CD4-positive, alpha-beta memory T cell (primary cell): ENCODE measurements around the gene GRIP2. TPM values are rescaled to one million over a fixed set of nuclear protein-coding genes. Genes with fewer than 3 reads are reported as not detected.

Experiments
- CTCF ChIA-PET: fragments of 350-600 bp; sonication (Branson Sonifier 250); formaldehyde crosslinking; loops from one replicate; lab custom pipeline; 2021; ENCODE audit warnings: inconsistent platforms; ENCODE audit not compliant: partially characterized antibody; lab: Charles Lee
- POLR2A ChIA-PET: fragments of 350-600 bp; sonication (Branson Sonifier 250); formaldehyde crosslinking; loops from one replicate; lab custom pipeline; 2021; ENCODE audit not compliant: partially characterized antibody; lab: Charles Lee
- DNase-seq, 5 donors: peaks; one replicate each; pipeline versions ENCODE4 v3.0.0 to v3.0.0-alpha.2; 2020 to 2022; ENCODE audit warnings: mixed read lengths in 1 of 5
- H3K27ac ChIP-seq: one replicate; pipeline ENCODE4 v1.7.0; 2013; ENCODE audit warnings: low read depth, low read length
- H3K27me3 ChIP-seq: 2 replicates; pipeline ENCODE4 v1.7.0; 2013; ENCODE audit warnings: mild to moderate bottlenecking, low read length, moderate library complexity; ENCODE audit not compliant: insufficient read depth
- H3K36me3 ChIP-seq: 2 replicates; pipeline ENCODE4 v1.7.0; 2013; ENCODE audit warnings: mild to moderate bottlenecking, low read length, moderate library complexity; ENCODE audit not compliant: insufficient read depth
- H3K4me1 ChIP-seq: 2 replicates; pipeline ENCODE4 v1.7.0; 2013; ENCODE audit warnings: mild to moderate bottlenecking, low read length, moderate library complexity; ENCODE audit not compliant: insufficient read depth
- H3K4me3 ChIP-seq, 2 donors: one replicate each; pipeline ENCODE4 v1.7.0; 2013; ENCODE audit warnings: low read length in 2 of 2, mild to moderate bottlenecking in 1 of 2
- H3K9me3 ChIP-seq, 2 donors: one replicate each; pipeline ENCODE4 v1.7.0; 2013; ENCODE audit warnings: low read length in 2 of 2, control low read depth in 1 of 2; ENCODE audit not compliant: control insufficient read depth in 1 of 2
- H3K27ac Mint-ChIP-seq, 7 donors: one replicate each; pipeline ENCODE4 v1.8.0; 2020 to 2021; ENCODE audit warnings: mixed read lengths in 7 of 7, mild to moderate bottlenecking in 6 of 7, inconsistent platforms in 3 of 7, moderate library complexity in 3 of 7
- H3K27me3 Mint-ChIP-seq, 2 donors: one replicate each; pipeline ENCODE4 v1.8.0; 2020 to 2021; ENCODE audit warnings: mixed read lengths in 2 of 2
- H3K36me3 Mint-ChIP-seq, 2 donors: one replicate each; pipeline ENCODE4 v1.8.0; 2020 to 2021; ENCODE audit warnings: mixed read lengths in 2 of 2, inconsistent platforms in 1 of 2, mild to moderate bottlenecking in 1 of 2
- H3K4me1 Mint-ChIP-seq, 4 donors: one replicate each; pipeline ENCODE4 v1.8.0; 2020 to 2021; ENCODE audit warnings: mixed read lengths in 4 of 4, mild to moderate bottlenecking in 1 of 4
- H3K4me3 Mint-ChIP-seq, 8 donors: one replicate each; pipeline ENCODE4 v1.8.0; 2020 to 2021; ENCODE audit warnings: mixed read lengths in 8 of 8, mild to moderate bottlenecking in 7 of 8, moderate library complexity in 6 of 8, inconsistent platforms in 3 of 8
- H3K9me3 Mint-ChIP-seq, 8 donors: one replicate each; pipeline ENCODE4 v1.8.0; 2020 to 2021; ENCODE audit warnings: mixed read lengths in 8 of 8, mild to moderate bottlenecking in 5 of 8, inconsistent platforms in 3 of 8, moderate library complexity in 1 of 8
- intact Hi-C: fragments of 100-400 bp; cut with micrococcal nuclease; formaldehyde crosslinking; loops from one replicate; pipeline ENCODE4 v1.15.1; 2023
- polyA plus RNA-seq, 2 donors: library from polyadenylated mRNA; unstranded; fragments of 300-500 nt; fragmentation: Illumina TruSeq; gene quantifications; one replicate each; pipeline ENCODE4 v1.2.3, GENCODE V29; 2021
- total RNA-seq, 2 experiments: library from RNA; stranded (reverse); gene quantifications; one replicate each; pipeline ENCODE4 v1.2.3, GENCODE V29; 2021

The GRIP2 gene
- total and polyA plus RNA-seq, 4 experiments from 2014 or later, result not detected

GRCh38 chr3:14471690-14472089 lies 68.5 kb downstream of the GRIP2 start:
- peaks cover 44% of the 10 kb centered on the region for H3K36me3 ChIP-seq
- no peak overlapping the region for H3K27ac Mint-ChIP-seq
- POLR2A ChIA-PET, result no interaction called here

GRCh38 chr3:14471016-14471415 lies 69.1 kb downstream of the GRIP2 start:
- Histone ChIP-seq H3K4me3 (no peak overlapping the region), H3K9me3 (no peaks in the 10 kb centered on the region), H3K36me3 (peaks cover 43% of the 10 kb centered on the region), H3K4me1 (no peaks in the 10 kb centered on the region), H3K27me3 (no peaks in the 10 kb centered on the region), H3K27ac (no peak overlapping the region)
- ChIA-PET CTCF (interaction anchor here (0.7 to 1.1 kb wide), 2 partner anchors 266 to 268 kb away, joined by 3 read pairs; no protein-coding TSS in a partner anchor), POLR2A (no interaction called here)
- intact Hi-C loops, result no loop called here
- Mint-ChIP-seq H3K4me1 (peaks cover 0 to 2% (median 0%) of the 10 kb centered on the region in 4 donors), H3K27ac (no peak overlapping the region), H3K27me3 (no peaks in the 10 kb centered on the region), H3K36me3 (peaks cover 27 to 61% of the 10 kb centered on the region in 2 donors), H3K9me3 (peaks cover 0 to 2% (median 0%) of the 10 kb centered on the region in 8 donors), H3K4me3 (no peak overlapping the region)
- no peak for DNase-seq

More at GRCh38 chr3:14471690-14472089, 68.5 kb downstream of the GRIP2 start:
- H3K36me3 Mint-ChIP-seq, result peaks cover 28 to 61% of the 10 kb centered on the region in 2 donors
- CTCF ChIA-PET, result interaction anchor here (1.0 to 1.1 kb wide), 2 partner anchors 211 to 268 kb away, joined by 3 read pairs; no protein-coding TSS in a partner anchor
- no peak for DNase-seq
- Histone ChIP-seq H3K27me3 (no peaks in the 10 kb centered on the region), H3K27ac (no peak overlapping the region), H3K4me3 (no peak overlapping the region), H3K9me3 (no peaks in the 10 kb centered on the region), H3K4me1 (no peaks in the 10 kb centered on the region)
- H3K4me3 Mint-ChIP-seq, result no peak overlapping the region
- H3K27me3 Mint-ChIP-seq, result no peaks in the 10 kb centered on the region
- intact Hi-C loops, result no loop called here
- peaks cover 0 to 2% (median 0%) of the 10 kb centered on the region in 4 donors for H3K4me1 Mint-ChIP-seq
- H3K9me3 Mint-ChIP-seq, result peaks cover 0 to 2% (median 0%) of the 10 kb centered on the region in 8 donors

- Mint-ChIP-seq H3K4me3 (no peak overlapping the region), H3K27me3 (no peaks in the 10 kb centered on the region), H3K36me3 (peaks cover 22 to 63% of the 10 kb centered on the region in 2 donors), H3K27ac (no peak overlapping the region), H3K9me3 (no peaks in the 10 kb centered on the region), H3K4me1 (peaks cover 0 to 2% (median 0%) of the 10 kb centered on the region in 4 donors)
- Histone ChIP-seq H3K27ac (no peak overlapping the region), H3K4me1 (no peaks in the 10 kb centered on the region), H3K9me3 (no peaks in the 10 kb centered on the region), H3K36me3 (peaks cover 46% of the 10 kb centered on the region), H3K4me3 (no peak overlapping the region), H3K27me3 (no peaks in the 10 kb centered on the region)
- no peak for DNase-seq
- POLR2A ChIA-PET, result no interaction called here
- intact Hi-C loops, result no loop called here
- CTCF ChIA-PET, result interaction anchor here (0.7 to 1.1 kb wide), 2 partner anchors 266 to 267 kb away, joined by 3 read pairs; no protein-coding TSS in a partner anchor
Measured at GRCh38 chr3:14470461-14470860, 69.7 kb downstream of the GRIP2 start.

DNA sequence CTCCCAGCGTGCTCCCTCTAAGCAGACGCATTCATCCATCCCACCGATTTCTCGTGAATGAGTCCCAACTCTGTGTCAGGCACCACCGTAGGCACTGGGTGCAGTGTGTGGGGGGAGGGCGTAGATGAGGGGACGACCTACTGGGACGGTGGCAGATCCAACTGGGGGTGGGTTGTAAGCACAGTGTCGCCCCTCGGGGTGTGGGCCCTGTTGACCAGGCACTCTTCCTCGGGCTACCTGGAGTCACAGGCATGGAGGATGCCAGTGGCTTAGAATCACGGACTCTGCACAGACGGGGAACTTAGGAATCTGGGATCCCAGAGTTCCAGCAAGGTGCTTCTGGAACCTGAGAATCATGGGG lies 71.5 kb downstream of the GRIP2 start:
- H3K4me3 ChIP-seq, result no peak overlapping the region
- H3K27ac ChIP-seq, result no peak overlapping the region
- Mint-ChIP-seq H3K27me3 (no peaks in the 10 kb centered on the region), H3K9me3 (no peaks in the 10 kb centered on the region), H3K27ac (no peak overlapping the region), H3K36me3 (peaks cover 21 to 61% of the 10 kb centered on the region in 2 donors), H3K4me1 (peaks cover 0 to 2% (median 0%) of the 10 kb centered on the region in 4 donors), H3K4me3 (no peak overlapping the region)
- intact Hi-C loops, result loop anchor here (1.0 to 2.0 kb wide), 4 partner anchors 66 to 572 kb away; partner anchors contain the start of gene SLC6A6
- ChIA-PET POLR2A (interaction anchor here (0.8 to 2.5 kb wide), 3 partner anchors 36 to 91 kb away, joined by 3 to 7 read pairs (median 3); no protein-coding TSS in a partner anchor), CTCF (interaction anchor here (0.7 to 4.2 kb wide), 20 partner anchors 10 to 812 kb away, joined by 3 to 67 read pairs (median 8); partner anchors contain the start of gene SLC6A6)
- H3K4me1 ChIP-seq, result no peaks in the 10 kb centered on the region
- H3K27me3 ChIP-seq, result no peaks in the 10 kb centered on the region
- H3K36me3 ChIP-seq, result peaks cover 64% of the 10 kb centered on the region
- no peak for DNase-seq
- no peaks in the 10 kb centered on the region for H3K9me3 ChIP-seq

- Histone ChIP-seq H3K4me3 (no peak overlapping the region), H3K4me1 (no peaks in the 10 kb centered on the region), H3K27ac (no peak overlapping the region), H3K36me3 (peaks cover 70% of the 10 kb centered on the region), H3K9me3 (no peaks in the 10 kb centered on the region), H3K27me3 (no peaks in the 10 kb centered on the region)
- Mint-ChIP-seq H3K27me3 (no peaks in the 10 kb centered on the region), H3K4me3 (no peak overlapping the region), H3K36me3 (peaks cover 16 to 60% of the 10 kb centered on the region in 2 donors), H3K4me1 (peaks cover 0 to 2% (median 0%) of the 10 kb centered on the region in 4 donors), H3K27ac (peak overlapping the region in 4 of 7 donors; percentile 36 to 81 (median 54)), H3K9me3 (no peaks in the 10 kb centered on the region)
- DNase-seq, result peak in 4 of 5 donors; percentile 26 to 42 (median 36)
- CTCF ChIA-PET, result interaction anchor here (0.7 to 4.2 kb wide), 32 partner anchors 9 to 811 kb away, joined by 3 to 67 read pairs (median 4); partner anchors contain the start of gene SLC6A6
- intact Hi-C loops, result loop anchor here (1.0 to 2.0 kb wide), 4 partner anchors 66 to 571 kb away; partner anchors contain the start of gene SLC6A6
- POLR2A ChIA-PET, result interaction anchor here (0.8 to 2.5 kb wide), 4 partner anchors 36 to 90 kb away, joined by 3 to 7 read pairs (median 5); partner anchors contain the start of gene SLC6A6
Measured at GRCh38 chr3:14467814-14468620, 72.1 kb downstream of the GRIP2 start.

- no peaks in the 10 kb centered on the region for H3K9me3 Mint-ChIP-seq
- H3K36me3 Mint-ChIP-seq, result peaks cover 21 to 62% of the 10 kb centered on the region in 2 donors
- Histone ChIP-seq H3K4me1 (no peaks in the 10 kb centered on the region), H3K27ac (no peak overlapping the region), H3K27me3 (no peaks in the 10 kb centered on the region), H3K4me3 (no peak overlapping the region), H3K9me3 (no peaks in the 10 kb centered on the region), H3K36me3 (peaks cover 69% of the 10 kb centered on the region)
- no peaks in the 10 kb centered on the region for H3K27me3 Mint-ChIP-seq
- H3K4me1 Mint-ChIP-seq, result peaks cover 0 to 2% (median 0%) of the 10 kb centered on the region in 4 donors
- no peak overlapping the region for H3K4me3 Mint-ChIP-seq
- intact Hi-C loops, result no loop called here
- ChIA-PET CTCF (interaction anchor here (0.8 to 4.2 kb wide), 22 partner anchors 7 to 809 kb away, joined by 3 to 67 read pairs (median 4); partner anchors contain the start of gene SLC6A6), POLR2A (interaction anchor here (0.7 to 2.5 kb wide), 3 partner anchors 34 to 1457 kb away, joined by 3 to 7 read pairs (median 7); partner anchors contain the start of gene SLC6A6)
- peak overlapping the region in 2 of 7 donors; percentile 23 to 65 for H3K27ac Mint-ChIP-seq
- DNase-seq, result no peak
Measured at GRCh38 chr3:14466179-14466903, 73.8 kb downstream of the GRIP2 start.
